ENCODE measurements around the gene PSMF1. TPM values are rescaled to one million over a fixed set of nuclear protein-coding genes. Genes with fewer than 3 reads are reported as not detected.

Gene PSMF1
- total RNA-seq, 1 experiment from 2014 or later = 90.8 TPM

DNA sequence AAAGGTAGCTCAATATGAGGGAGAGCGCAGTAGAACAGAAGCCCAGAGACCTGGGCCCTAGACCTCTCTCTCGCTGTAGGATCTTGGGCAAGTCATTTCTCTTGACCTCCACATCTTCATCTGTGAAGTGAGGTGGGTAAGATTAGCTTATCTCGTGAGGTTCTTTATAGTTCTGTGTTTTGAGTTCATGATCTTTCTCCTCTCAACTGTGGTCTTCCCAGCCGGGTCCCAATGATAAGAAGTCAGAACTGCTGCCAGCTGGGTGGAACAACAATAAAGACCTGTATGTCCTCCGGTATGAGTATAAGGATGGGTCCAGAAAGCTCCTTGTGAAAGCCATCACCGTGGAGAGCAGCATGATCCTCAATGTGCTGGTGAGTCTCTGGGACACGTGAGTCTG is 6.9 kb downstream of the PSMF1 start:
- Histone ChIP-seq H3K4ac (ENCODE audit: low read depth, low read length) (no peak overlapping the region), H3K27ac (ENCODE audit: insufficient read length, low read depth, low read length) (no peak overlapping the region), H4K5ac (ENCODE audit: insufficient read length, low read depth, low read length) (no peak overlapping the region), H3K9ac (ENCODE audit: extremely low read depth, insufficient read length, low read length) (no peak overlapping the region), H3K4me1 (ENCODE audit: insufficient read depth, low read length) (no peaks in the 10 kb centered on the region), H3K9me3 (ENCODE audit: control insufficient read depth, low read depth, low read length) (no peaks in the 10 kb centered on the region), H3T11ph (ENCODE audit: low read length) (no peak overlapping the region), H3K56ac (ENCODE audit: insufficient read length, low read depth, low read length) (no peak overlapping the region), H2BK120ac (ENCODE audit: low read depth, low read length, poor library complexity, severe bottlenecking) (no peak overlapping the region), H4K91ac (ENCODE audit: insufficient read length, low read depth, low read length) (no peak overlapping the region), H3K23me2 (ENCODE audit: insufficient read length, low read depth, low read length, poor library complexity, severe bottlenecking) (no peaks in the 10 kb centered on the region), H3K18ac (ENCODE audit: insufficient read length, low read depth, low read length) (no peak overlapping the region), H4K8ac (replicated peaks; ENCODE audit: insufficient read length, low read depth, low read length) (no peak overlapping the region), H4K20me1 (ENCODE audit: control insufficient read depth, insufficient read depth, insufficient read length) (no peaks in the 10 kb centered on the region), H3K79me1 (ENCODE audit: insufficient read depth, low read depth, low read length, poor library complexity, severe bottlenecking) (peaks cover 5% of the 10 kb centered on the region), H2AFZ (ENCODE audit: low read length) (no peak overlapping the region), H3K4me2 (ENCODE audit: insufficient read depth, insufficient read length, low read length) (no peak overlapping the region), H2BK15ac (ENCODE audit: low read depth, low read length) (no peak overlapping the region), H2BK5ac (ENCODE audit: insufficient read length, low read length) (no peak overlapping the region), H2BK12ac (ENCODE audit: insufficient read length, low read depth, low read length) (no peak overlapping the region), H2AK5ac (ENCODE audit: insufficient read length, low read length) (no peak overlapping the region), H3K14ac (ENCODE audit: insufficient read depth, low read length) (no peak overlapping the region), H3K23ac (ENCODE audit: insufficient read length, low read depth, low read length) (no peak overlapping the region), H2BK20ac (ENCODE audit: low read depth, low read length, poor library complexity, severe bottlenecking) (no peak overlapping the region), H3K79me2 (ENCODE audit: insufficient read depth, low read length) (peaks cover 4% of the 10 kb centered on the region; the same call in 1 of the 2 replicates), H3K27me3 (ENCODE audit: insufficient read depth, low read length) (no peaks in the 10 kb centered on the region)
- DNase-seq = no peak
- no peak overlapping the region for H3K27ac Mint-ChIP-seq
- peaks cover 37 to 74% (median 65%) of the 10 kb centered on the region in 3 experiments; a peak in 6 of 7 replicates for H3K36me3 Mint-ChIP-seq (ENCODE audit: insufficient read depth in 1 of 3, low read depth in 3 of 3)
- no peaks in the 10 kb centered on the region for H3K9me3 Mint-ChIP-seq
- TF ChIP-seq, protein P1, sequence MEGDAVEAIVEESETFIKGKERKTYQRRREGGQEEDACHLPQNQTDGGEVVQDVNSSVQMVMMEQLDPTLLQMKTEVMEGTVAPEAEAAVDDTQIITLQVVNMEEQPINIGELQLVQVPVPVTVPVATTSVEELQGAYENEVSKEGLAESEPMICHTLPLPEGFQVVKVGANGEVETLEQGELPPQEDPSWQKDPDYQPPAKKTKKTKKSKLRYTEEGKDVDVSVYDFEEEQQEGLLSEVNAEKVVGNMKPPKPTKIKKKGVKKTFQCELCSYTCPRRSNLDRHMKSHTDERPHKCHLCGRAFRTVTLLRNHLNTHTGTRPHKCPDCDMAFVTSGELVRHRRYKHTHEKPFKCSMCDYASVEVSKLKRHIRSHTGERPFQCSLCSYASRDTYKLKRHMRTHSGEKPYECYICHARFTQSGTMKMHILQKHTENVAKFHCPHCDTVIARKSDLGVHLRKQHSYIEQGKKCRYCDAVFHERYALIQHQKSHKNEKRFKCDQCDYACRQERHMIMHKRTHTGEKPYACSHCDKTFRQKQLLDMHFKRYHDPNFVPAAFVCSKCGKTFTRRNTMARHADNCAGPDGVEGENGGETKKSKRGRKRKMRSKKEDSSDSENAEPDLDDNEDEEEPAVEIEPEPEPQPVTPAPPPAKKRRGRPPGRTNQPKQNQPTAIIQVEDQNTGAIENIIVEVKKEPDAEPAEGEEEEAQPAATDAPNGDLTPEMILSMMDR (conservative IDR thresholded peaks at IDR 0.05) = no peak
- no peaks in the 10 kb centered on the region for H3K27me3 Mint-ChIP-seq (ENCODE audit: low read depth)
- peaks cover 9 to 12% of the 10 kb centered on the region in 2 experiments for H3K4me1 Mint-ChIP-seq
- H3K4me3 Mint-ChIP-seq = no peak overlapping the region
- WGBS (ENCODE audit: extremely low coverage, insufficient read length, low lambda C conversion rate) = no CpG with 5 or more reads among the region's 7 CpGs
